Panc1 (cell line): Measurements from ENCODE around the gene WDR90.

ENCODE experiments used
- POLR2AphosphoS5 ChIP-seq: IDR thresholded peaks from 2 replicates; pipeline ENCODE4 v1.6.1; 2012; ENCODE audit warnings: mild to moderate bottlenecking, low read depth, low read length, moderate library complexity
- TCF7L2 ChIP-seq: IDR thresholded peaks from 2 replicates; pipeline ENCODE4 v1.6.1; 2011; ENCODE audit warnings: mild to moderate bottlenecking, low read depth, low read length, inconsistent platforms
- TF ChIP-seq, protein P1 (sequence below): fragments of 450-650 bp; IDR thresholded peaks from 2 replicates; pipeline ENCODE4 v1.5.1; 2017; ENCODE audit warnings: mild to moderate bottlenecking
- TF ChIP-seq, protein P2 (sequence below), 2 experiments: IDR thresholded peaks; 2 replicates each; pipeline ENCODE4 v1.6.1; 2011 to 2012; ENCODE audit warnings: low read depth in 2 of 2, control low read depth in 1 of 2, low read length in 1 of 2, mild to moderate bottlenecking in 1 of 2, moderate library complexity in 1 of 2; ENCODE audit not compliant: insufficient read depth in 1 of 2

DNA sequence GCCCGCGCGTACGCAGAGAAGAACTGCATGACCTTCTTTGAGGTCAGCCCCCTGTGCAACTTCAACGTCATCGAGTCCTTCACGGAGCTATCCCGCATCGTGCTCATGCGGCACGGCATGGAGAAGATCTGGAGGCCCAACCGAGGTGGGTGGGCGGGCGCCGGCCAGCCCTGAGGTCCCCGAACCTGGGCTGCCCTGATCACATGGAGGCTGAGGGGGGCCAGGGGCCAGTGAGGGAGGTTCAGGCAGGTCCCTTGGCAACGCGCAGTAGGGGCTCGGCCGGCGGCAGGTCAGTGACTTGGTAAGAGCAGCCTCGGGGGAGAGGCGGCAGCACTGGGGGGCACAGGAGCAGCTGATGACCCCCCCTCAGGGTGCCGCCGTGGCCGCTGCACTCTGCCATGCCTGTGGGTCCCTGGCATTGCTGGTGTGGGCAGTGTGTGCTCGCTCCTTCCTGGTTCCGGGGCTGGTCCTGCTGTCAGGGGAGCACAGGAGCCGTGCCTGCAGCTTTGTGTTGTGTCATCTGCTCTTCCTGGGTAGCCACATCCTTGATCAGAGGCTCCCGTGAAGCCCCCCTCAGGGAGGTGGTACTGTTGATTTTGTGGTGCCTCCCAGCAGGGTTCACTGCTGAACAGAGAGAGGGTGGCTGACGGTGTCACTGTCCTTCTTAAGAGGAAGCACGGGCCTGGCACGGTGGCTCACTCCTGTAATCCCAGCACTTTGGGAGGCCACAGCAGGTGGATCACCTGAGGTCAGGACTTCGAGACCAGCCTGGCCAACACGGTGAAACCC, 23.0 kb upstream of the WDR90 start:
- TF ChIP-seq, protein P1, sequence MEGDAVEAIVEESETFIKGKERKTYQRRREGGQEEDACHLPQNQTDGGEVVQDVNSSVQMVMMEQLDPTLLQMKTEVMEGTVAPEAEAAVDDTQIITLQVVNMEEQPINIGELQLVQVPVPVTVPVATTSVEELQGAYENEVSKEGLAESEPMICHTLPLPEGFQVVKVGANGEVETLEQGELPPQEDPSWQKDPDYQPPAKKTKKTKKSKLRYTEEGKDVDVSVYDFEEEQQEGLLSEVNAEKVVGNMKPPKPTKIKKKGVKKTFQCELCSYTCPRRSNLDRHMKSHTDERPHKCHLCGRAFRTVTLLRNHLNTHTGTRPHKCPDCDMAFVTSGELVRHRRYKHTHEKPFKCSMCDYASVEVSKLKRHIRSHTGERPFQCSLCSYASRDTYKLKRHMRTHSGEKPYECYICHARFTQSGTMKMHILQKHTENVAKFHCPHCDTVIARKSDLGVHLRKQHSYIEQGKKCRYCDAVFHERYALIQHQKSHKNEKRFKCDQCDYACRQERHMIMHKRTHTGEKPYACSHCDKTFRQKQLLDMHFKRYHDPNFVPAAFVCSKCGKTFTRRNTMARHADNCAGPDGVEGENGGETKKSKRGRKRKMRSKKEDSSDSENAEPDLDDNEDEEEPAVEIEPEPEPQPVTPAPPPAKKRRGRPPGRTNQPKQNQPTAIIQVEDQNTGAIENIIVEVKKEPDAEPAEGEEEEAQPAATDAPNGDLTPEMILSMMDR = no peak
- TF ChIP-seq, protein P2, sequence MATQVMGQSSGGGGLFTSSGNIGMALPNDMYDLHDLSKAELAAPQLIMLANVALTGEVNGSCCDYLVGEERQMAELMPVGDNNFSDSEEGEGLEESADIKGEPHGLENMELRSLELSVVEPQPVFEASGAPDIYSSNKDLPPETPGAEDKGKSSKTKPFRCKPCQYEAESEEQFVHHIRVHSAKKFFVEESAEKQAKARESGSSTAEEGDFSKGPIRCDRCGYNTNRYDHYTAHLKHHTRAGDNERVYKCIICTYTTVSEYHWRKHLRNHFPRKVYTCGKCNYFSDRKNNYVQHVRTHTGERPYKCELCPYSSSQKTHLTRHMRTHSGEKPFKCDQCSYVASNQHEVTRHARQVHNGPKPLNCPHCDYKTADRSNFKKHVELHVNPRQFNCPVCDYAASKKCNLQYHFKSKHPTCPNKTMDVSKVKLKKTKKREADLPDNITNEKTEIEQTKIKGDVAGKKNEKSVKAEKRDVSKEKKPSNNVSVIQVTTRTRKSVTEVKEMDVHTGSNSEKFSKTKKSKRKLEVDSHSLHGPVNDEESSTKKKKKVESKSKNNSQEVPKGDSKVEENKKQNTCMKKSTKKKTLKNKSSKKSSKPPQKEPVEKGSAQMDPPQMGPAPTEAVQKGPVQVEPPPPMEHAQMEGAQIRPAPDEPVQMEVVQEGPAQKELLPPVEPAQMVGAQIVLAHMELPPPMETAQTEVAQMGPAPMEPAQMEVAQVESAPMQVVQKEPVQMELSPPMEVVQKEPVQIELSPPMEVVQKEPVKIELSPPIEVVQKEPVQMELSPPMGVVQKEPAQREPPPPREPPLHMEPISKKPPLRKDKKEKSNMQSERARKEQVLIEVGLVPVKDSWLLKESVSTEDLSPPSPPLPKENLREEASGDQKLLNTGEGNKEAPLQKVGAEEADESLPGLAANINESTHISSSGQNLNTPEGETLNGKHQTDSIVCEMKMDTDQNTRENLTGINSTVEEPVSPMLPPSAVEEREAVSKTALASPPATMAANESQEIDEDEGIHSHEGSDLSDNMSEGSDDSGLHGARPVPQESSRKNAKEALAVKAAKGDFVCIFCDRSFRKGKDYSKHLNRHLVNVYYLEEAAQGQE (IDR thresholded peaks at IDR 0.05; ENCODE audit: insufficient read depth in 1 of 2, low read depth in 2 of 2, low read length in 1 of 2) = no peak
- TF ChIP-seq POLR2AphosphoS5 = no peak
- no peak for TF ChIP-seq TCF7L2
